Measurements from ENCODE around the gene STK38L.

Gene STK38L

DNA sequence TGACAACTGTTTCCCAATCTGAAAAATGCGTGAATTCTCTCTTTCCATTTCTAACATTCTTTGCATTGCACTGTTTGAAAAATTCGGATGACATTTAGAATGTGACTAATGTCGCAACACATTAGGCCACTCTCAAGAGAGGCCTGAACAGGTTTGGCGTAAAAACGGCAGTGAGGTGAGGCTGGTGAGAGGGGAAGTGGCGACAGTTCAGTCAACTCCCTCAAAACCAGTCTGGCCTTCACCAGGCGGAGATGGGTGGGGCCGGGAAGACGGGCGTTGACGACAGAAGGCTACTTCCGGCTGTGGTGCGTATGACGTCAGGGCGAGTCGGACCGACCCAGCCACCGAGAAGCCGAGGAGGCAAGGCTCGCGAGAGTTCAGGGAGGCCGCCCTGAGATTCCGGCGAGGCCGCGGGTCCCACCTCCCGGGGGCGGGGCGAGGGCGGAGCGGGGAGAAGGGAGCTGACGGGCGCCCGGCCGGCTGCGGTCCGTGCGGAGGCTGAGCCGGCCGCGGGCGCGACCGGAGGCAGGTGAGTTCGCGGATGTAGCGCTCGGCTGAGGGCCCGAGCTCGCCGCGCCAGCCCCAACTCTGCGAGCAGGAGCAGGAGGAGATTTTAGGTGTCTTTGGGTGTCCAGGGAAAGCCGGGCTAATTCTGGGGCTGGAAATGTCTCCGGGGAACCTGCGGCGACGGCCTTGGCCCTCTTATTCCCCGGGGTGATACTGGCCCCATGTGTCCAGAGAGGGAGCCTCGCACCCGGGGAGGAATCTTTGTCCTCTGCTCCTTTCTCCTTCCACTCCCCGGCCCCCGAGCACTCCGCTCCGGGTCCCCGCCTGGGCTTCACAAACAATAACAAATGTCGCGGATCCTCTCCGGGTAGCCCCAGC is at the start of gene STK38L:
Gene STK38L, plus strand, starts transcription at position 483 of the 885 bp plus-strand sequence. CDS start 53,435 bp downstream, outside the sequence.
- DNase-seq, result no peak

GRCh38 chr12:27194644-27195043 is 49.4 kb upstream of the STK38L start:
- no peak for DNase-seq

- DNase-seq, result no peak
Measured at GRCh38 chr12:27198036-27198435, 46.0 kb upstream of the STK38L start.

- DNase-seq, result no peak
Measured at GRCh38 chr12:27199638-27200300, 44.3 kb upstream of the STK38L start.

GRCh38 chr12:27201169-27201568 is 42.9 kb upstream of the STK38L start:
- no peak for DNase-seq

- no peak for DNase-seq
Measured at GRCh38 chr12:27206801-27207502, 37.1 kb upstream of the STK38L start.

DNA sequence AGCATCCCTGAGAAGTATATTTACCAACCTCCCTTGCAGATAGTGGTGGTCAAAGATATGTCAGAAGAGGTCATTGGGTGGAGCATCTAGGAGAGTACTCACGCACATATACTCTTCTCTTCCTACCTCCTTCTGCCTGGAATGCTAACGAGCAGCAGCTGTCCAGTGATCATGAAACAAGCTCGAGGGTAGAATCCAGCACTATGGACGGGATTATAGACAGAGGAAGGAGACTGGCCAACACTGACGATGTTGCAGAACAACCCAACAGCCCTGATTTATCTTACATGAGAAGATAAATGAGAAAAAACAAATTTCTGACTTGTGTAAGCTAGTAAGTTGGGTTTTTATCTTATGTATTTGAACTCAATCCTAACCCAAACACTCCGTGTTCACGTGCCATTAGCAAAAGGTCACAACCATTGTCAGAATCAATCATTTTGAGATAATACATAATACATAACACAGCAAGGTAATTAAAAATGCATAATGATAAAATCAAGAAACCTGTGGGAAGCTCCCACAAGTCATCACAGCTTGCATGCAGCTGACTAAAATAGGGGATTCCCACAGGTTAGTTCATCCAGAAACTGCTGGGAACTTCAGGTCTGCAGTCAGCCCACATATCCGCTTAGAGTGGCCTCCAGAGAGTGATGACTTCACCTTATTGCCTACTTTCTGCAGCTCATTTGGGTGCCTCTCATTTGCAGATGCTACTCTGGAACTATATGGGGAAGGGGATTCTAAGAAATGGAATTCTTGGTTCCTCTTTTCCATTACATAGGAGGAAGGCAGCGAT is 36.3 kb upstream of the STK38L start:
- DNase-seq, result no peak

- DNase-seq, result no peak
Measured at GRCh38 chr12:27208414-27208750, 35.7 kb upstream of the STK38L start.

GRCh38 chr12:27209257-27209910 is 34.7 kb upstream of the STK38L start:
- no peak for DNase-seq

- DNase-seq, result no peak
Measured at GRCh38 chr12:27210187-27210586, 33.9 kb upstream of the STK38L start.

GRCh38 chr12:27212861-27213260 is 31.2 kb upstream of the STK38L start:
- no peak for DNase-seq

DNA sequence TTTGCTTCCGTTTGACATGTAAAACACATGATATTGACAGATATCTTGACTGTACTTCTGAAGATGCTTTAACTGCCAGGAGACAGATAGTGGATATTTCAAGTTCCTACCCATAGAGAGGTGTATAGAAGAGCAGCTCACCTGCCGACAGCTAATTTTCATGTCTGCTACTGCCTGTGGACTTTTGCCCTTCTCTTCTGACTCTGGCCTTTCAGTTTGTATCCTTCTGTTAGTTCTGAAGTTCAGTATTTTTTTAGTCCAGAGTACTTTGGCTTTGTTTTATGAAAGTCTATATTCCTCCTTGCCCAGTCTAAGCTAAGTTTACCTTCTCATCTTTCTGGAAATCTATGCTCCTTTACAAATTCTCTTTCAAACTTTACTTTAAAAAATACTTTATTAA is 30.8 kb upstream of the STK38L start:
- no peak for DNase-seq

DNA sequence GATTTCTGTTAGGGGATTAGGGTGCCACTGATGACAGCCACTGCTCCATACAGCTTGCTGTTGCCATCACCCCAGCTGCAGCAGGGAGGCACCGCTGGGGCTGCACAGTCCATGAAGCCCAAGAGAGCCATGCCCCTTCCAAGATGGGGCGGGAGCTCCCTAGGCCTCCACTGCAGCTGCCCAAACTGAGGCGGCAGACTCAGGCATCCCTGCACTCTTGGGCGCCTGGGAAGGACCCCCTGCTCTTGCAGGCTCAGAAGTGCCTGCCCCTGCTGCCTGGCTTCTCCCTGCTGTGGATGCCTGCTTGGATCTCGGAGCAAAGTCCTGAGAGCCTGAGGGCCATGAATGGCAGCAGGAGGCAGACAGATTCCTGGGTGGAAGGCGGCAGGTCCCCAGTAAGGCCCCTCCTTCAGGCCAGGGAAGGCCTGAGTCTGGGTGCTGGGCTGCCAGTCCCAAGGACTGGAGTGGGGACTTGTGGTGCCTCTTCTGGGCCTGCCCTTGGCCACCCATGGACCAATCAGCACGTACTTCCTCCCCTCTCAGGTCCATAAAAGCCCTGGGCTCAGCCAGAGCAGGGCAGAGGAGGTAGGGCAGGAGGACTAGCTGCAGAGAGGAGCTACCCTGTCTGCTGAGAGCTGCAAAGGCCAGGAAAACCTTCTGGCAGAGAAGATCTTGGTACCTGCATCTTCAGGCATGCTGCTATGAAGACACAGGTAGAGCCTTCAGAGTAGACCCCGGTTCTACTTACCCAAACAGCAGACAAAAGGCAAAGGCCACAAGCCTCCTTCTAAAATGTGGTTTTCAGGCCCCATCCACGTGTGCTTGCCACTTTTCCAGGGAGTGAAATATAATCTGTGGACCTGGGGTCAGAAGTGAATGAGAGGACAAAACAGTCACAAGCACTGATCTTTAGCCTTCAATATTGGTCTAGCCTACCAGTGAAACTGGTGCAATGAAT is 30.0 kb upstream of the STK38L start:
- DNase-seq, result no peak

DNA sequence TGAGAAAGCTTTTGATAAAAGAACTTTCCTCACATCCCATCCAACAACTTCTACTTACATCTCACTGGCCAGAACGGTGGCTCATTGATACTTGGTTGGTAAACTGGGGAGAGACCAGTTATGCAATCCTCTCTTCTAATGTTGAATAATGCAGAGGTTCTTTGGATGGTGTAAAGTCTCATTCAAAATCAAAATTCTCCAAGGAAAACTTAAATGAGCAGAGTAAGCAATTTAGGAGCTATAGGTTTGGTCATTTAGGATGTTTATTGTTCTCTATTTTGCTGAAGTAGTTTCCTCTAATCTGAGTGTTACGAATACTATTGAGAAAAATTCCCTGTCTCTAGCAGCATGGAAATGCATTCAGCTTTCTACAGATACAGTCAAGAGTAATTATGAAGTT is 26.5 kb upstream of the STK38L start:
- no peak for DNase-seq

DNA sequence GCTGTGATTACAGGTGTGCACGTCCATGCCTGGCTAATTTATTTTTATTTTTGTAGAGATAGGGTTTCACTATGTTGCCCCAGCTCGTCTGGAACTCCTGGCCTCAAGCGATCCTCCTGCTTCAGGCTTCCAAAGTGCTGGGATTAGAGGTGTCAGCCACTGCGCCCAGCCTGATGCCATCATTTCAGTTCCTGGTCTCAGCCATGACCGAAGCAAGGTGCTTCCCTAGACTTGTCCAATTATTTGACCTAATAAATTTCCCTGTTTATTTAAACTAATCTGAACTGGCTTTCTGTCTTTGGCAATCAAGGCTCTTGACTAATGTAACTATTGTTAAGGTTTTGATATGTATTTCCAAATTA is 24.4 kb upstream of the STK38L start:
- DNase-seq, result no peak

DNA sequence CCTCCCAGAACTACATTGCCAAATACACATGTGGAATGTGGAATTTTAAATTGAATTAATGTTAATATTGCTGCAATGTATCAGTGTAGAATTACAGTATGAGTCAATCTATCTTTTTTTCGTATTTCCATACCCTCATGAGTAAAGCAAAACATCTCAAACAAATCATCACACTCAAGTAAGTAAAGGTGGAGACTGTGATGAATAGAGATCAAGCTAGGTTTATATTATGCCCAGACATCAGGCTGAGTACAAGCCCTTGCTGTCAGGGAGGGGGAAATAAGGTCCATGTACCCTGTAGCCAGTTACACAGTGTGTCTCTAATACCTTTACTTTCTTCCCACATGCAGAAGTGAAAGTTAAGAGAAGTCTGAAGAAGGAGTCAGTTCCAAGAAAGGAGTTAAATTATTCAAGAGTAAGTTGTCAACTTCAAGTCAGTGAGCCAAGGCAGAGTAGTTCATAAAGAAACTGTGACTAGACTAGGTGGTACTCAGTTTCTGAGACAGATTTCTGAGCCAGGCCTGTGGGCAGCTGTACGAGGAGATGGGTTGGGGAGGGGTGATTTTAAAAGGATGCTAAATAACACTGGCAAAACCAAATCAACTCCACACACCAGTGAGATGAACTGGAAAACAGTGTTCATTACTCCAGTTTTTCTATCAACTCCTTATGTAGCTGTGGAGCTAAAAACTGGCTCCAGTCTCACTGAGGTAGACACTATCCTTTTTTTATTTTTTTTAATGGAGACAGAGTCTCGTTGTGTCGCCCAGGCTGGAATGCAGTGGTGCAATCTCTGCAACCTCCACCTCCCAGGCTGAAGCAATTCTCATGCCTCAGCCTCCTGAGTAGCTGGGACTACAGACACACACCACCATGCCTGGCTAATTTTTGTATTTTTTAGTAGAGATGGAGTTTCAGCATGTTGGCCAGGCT is 23.8 kb upstream of the STK38L start:
- no peak for DNase-seq

DNA sequence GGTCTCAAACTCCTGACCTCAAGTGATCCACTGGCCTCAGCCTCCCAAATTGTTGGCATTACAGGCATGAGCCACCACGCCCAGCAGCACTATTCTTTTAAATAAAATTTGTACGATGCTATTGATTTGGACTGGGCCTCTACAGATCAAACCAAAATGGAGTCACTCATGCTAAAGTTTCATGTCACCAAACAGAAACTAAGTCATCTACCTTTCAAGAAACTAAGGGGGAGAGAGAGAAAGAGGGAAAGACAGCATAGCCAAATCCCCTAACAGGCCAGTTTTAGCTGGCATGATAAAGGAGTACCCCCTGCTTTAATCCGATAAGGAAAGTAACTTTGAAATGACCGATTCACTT is 23.1 kb upstream of the STK38L start:
- no peak for DNase-seq

GRCh38 chr12:27221625-27222387 is 22.3 kb upstream of the STK38L start:
- no peak for DNase-seq

DNA sequence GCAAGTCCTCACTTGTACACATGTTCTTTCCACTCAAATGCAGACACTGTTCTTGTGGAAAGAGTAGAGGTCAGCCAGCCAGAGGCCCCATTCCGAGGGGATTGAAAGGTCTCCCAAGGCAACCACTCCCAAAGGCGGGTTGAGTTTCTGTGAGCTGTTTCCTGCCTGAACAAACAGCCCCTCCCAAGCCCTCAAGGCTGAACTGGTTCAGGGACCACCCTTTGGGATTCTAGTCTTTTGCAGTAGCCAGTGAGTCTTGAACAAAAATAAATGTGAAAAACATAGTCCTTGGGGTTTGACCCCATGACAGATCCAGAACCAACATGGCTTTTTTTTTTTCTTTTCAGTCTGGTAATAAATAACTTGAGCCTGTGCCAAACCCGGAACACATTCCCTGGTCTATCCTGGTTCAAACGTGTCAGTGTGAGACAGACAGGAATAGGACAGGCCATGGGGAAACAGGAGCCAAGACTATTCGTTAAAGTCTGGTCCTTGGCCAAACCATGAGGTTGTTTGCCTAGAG is 17.6 kb upstream of the STK38L start:
- DNase-seq, result no peak
